Measurements from ENCODE around the gene VPS36.
"Not testable (repeated sequence)": the region's sequence is repeated elsewhere in the genome, so short reads cannot be mapped to it uniquely, and the experiment has no call there.

Gene VPS36

DNA sequence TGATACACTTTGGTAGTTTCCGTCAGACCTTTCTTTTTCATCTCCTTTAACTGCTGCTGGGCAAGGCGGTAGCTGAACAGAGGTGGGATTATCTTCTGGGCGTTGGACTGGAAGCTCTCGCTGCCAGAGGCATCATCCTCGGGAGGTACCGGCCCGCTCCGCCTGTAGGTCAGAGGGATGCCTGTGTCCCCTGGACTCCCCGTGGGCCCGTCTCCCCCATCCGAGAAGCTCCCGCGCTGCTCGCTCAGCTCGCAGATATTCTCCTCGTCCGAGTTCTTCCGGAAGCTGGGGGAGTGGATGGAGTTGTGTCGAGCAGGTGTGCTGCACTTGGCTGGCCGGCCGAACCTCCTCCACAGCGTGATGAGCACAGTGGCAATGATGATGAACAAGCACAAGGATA, 72.1 kb downstream of the VPS36 start:
- H3K27ac ChIP-seq (ENCODE audit: low read depth, low read length): no peak overlapping the region

DNA sequence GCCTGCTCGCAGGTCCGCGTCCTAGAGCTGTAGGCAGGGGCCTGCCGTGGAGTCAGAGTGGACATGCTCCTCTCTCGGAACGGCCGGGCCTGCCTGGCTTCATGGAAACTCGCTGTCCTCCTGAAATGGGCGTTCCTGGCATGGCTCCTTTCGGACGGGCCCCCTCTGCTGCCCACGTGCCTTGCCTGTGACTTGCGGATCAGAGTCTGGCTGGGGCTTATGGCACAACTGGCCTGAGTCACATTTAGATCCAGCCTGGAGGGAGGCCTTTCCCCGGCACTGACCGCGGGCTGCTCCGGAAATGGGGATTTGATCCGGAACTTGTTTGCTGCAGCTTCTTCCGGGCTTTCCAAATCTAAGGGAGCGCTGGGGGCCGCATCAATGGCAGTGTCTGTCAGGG, 72.5 kb downstream of the VPS36 start:
- no peak overlapping the region for H3K27ac ChIP-seq (ENCODE audit: low read depth, low read length)
- peaks cover 13% of the 10 kb centered on the region for H3K4me1 ChIP-seq (ENCODE audit: control insufficient read depth, insufficient read depth, low read length, unreplicated experiment)
- no peaks in the 10 kb centered on the region for H3K79me2 ChIP-seq (ENCODE audit: control insufficient read depth, insufficient read depth, low read length, unreplicated experiment)
- H3K27me3 ChIP-seq (ENCODE audit: insufficient read depth, low read length): no peaks in the 10 kb centered on the region
- H3K4me3 ChIP-seq (ENCODE audit: low read depth, low read length): no peak overlapping the region
- H2AFZ ChIP-seq (ENCODE audit: low read length, unreplicated experiment): no peak overlapping the region
- H3K36me3 ChIP-seq (ENCODE audit: insufficient read depth, low read length): no peaks in the 10 kb centered on the region

More for the DNA sequence above, 72.1 kb downstream of the VPS36 start:
- Histone ChIP-seq H3K79me2 (ENCODE audit: control insufficient read depth, insufficient read depth, low read length, unreplicated experiment) (no peaks in the 10 kb centered on the region), H3K4me1 (ENCODE audit: control insufficient read depth, insufficient read depth, low read length, unreplicated experiment) (peaks cover 9% of the 10 kb centered on the region), H3K36me3 (ENCODE audit: insufficient read depth, low read length) (no peaks in the 10 kb centered on the region), H2AFZ (ENCODE audit: low read length, unreplicated experiment) (no peak overlapping the region), H3K4me3 (ENCODE audit: low read depth, low read length) (no peak overlapping the region), H3K27me3 (ENCODE audit: insufficient read depth, low read length) (no peaks in the 10 kb centered on the region)

DNA sequence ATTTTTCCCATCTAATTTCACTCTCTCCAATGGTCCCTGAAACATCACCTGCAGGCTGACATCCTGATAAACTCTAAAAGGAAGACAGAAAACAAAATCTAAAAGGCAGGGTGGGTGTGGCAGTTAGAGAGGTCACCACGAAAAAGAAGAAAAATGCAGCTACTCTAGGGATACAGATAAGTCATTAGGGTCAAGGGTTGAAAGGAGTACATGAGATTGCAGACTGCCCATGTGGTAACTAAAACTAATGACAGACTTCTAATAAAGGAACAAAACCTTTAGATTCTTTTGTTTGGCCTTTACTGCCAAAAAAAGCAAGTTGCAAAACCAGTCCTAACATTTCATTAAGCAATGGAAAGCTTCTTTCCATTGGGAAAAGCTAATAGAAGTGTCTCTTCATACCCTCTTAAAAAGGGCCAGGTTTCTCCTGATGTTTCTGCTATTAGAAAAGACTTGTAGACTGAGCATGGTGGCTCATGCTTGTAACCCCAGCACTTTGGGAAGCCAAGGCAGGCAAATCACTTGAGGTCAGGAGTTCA, 75.5 kb downstream of the VPS36 start:
- no peak overlapping the region for H3K27ac ChIP-seq (ENCODE audit: low read depth, low read length)
- no peaks in the 10 kb centered on the region for H3K36me3 ChIP-seq (ENCODE audit: insufficient read depth, low read length)

DNA sequence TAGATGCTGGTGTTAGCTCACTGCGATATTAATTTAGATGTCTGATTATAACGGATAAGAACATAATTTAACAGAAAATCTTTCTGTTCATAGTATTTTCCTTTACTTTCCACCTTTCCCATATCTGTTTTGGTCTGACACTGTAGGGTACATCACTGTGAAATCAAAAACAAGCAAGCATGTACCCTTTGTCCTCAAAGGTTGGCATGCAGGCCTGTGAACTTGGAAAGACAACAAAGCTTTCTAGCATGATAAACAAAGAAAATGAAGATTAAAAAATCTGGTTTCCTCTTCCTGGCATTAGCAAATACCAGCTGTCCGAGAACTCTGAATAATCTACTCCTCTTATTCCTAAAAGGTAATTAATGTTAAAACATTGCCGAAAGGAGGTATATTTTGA, 76.0 kb downstream of the VPS36 start:
- Histone ChIP-seq H3K4me3 (ENCODE audit: low read depth, low read length) (no peak overlapping the region), H2AFZ (ENCODE audit: low read length, unreplicated experiment) (no peak overlapping the region), H3K36me3 (ENCODE audit: insufficient read depth, low read length) (no peaks in the 10 kb centered on the region), H3K27me3 (ENCODE audit: insufficient read depth, low read length) (no peaks in the 10 kb centered on the region), H3K27ac (ENCODE audit: low read depth, low read length) (no peak overlapping the region), H3K4me1 (ENCODE audit: control insufficient read depth, insufficient read depth, low read length, unreplicated experiment) (peaks cover 25% of the 10 kb centered on the region), H3K79me2 (ENCODE audit: control insufficient read depth, insufficient read depth, low read length, unreplicated experiment) (no peaks in the 10 kb centered on the region)

More for the DNA sequence above, 75.5 kb downstream of the VPS36 start:
- Histone ChIP-seq H3K27me3 (ENCODE audit: insufficient read depth, low read length) (no peaks in the 10 kb centered on the region), H3K4me1 (ENCODE audit: control insufficient read depth, insufficient read depth, low read length, unreplicated experiment) (peaks cover 25% of the 10 kb centered on the region), H3K79me2 (ENCODE audit: control insufficient read depth, insufficient read depth, low read length, unreplicated experiment) (no peaks in the 10 kb centered on the region), H3K4me3 (ENCODE audit: low read depth, low read length) (no peak overlapping the region), H2AFZ (ENCODE audit: low read length, unreplicated experiment) (no peak overlapping the region)

DNA sequence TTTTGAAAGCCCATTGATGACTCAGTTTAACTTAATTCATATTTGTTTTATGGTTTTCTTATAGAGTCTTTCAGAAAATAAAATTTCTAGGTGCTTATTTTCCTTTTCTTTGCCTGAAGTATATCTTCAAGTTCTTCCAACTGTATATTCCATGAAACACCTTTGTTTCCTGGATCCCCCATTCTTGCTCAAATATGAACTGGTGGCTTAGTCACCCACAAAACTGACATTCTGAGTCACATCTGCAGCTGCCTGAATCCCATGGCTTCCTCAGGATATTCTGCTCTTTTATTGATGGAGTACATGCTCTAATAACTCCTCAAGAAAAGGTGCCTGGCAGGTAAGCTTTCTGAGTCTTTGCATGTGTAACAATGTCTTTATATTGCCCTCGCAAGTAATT, 77.2 kb downstream of the VPS36 start:
- H2AFZ ChIP-seq (ENCODE audit: low read length, unreplicated experiment); H3K79me2 ChIP-seq (ENCODE audit: control insufficient read depth, insufficient read depth, low read length, unreplicated experiment); H3K4me3 ChIP-seq (ENCODE audit: low read depth, low read length); H3K36me3 ChIP-seq (ENCODE audit: insufficient read depth, low read length); H3K27me3 ChIP-seq (ENCODE audit: insufficient read depth, low read length); H3K27ac ChIP-seq (ENCODE audit: low read depth, low read length): not testable (repeated sequence)
- peaks cover 25% of the 10 kb centered on the region for H3K4me1 ChIP-seq (ENCODE audit: control insufficient read depth, insufficient read depth, low read length, unreplicated experiment)

DNA sequence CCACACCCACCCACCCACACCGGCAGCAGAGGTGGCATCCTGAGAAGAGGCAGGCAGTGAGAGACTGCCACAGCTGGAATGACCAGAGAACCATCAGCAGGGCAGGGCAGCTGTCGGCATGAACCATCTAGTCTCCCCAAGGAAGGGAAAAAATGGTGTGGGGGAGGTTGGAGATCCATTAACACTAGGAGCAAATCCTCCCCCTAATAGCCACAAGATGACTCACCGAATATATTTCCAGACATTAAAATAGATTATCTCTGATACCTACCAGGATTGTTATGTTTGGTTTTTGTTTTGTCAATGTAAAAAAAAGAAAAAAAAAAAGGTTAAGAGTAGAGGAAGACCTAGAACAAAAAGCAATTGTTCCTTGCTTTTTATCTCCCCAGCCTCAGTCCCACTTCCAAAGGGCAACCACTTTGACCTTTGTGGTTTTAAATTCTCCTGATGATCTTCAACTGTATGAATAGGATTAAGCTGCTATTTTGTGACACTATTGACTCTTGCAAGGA, 78.6 kb downstream of the VPS36 start:
- no peak overlapping the region for H2AFZ ChIP-seq (ENCODE audit: low read length, unreplicated experiment)
- H3K36me3 ChIP-seq (ENCODE audit: insufficient read depth, low read length): no peaks in the 10 kb centered on the region
- H3K4me1 ChIP-seq (ENCODE audit: control insufficient read depth, insufficient read depth, low read length, unreplicated experiment): peaks cover 25% of the 10 kb centered on the region
- H3K79me2 ChIP-seq (ENCODE audit: control insufficient read depth, insufficient read depth, low read length, unreplicated experiment): no peaks in the 10 kb centered on the region
- H3K4me3 ChIP-seq (ENCODE audit: low read depth, low read length): no peak overlapping the region
- H3K27ac ChIP-seq (ENCODE audit: low read depth, low read length): no peak overlapping the region
- no peaks in the 10 kb centered on the region for H3K27me3 ChIP-seq (ENCODE audit: insufficient read depth, low read length)

DNA sequence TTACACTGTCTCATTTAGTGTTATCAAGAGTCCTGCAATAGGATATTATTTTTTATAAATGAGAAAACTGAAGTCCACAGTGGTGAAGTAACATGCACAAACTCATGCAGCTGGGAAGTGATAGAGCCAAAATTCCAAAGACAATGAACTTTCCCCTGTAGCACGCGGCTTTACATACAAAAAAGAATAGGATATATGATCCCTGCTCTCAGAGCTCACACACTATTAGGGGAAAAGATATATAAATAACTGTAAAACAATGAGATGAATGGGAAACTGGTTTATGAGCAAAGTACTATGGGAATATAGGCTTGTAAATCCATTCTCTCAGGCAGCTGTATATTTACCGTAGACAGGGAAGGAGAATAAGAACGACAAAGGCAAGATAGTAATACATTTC, 84.1 kb downstream of the VPS36 start:
- H3K27me3 ChIP-seq (ENCODE audit: insufficient read depth, low read length): no peaks in the 10 kb centered on the region

More for the DNA sequence above, 84.1 kb downstream of the VPS36 start:
- Histone ChIP-seq H3K4me3 (ENCODE audit: low read depth, low read length) (no peak overlapping the region), H3K27ac (ENCODE audit: low read depth, low read length) (no peak overlapping the region), H3K79me2 (ENCODE audit: control insufficient read depth, insufficient read depth, low read length, unreplicated experiment) (no peaks in the 10 kb centered on the region), H3K36me3 (ENCODE audit: insufficient read depth, low read length) (no peaks in the 10 kb centered on the region), H2AFZ (ENCODE audit: low read length, unreplicated experiment) (no peak overlapping the region), H3K4me1 (ENCODE audit: control insufficient read depth, insufficient read depth, low read length, unreplicated experiment) (no peaks in the 10 kb centered on the region)

All from ACC112 (cell line).